Measurements from ENCODE around the gene MED25. TPM values are rescaled to one million over a fixed set of nuclear protein-coding genes. Genes with fewer than 3 reads are reported as not detected.

MED25 gene
- polyA plus RNA-seq, 2 of the 4 experiments (the other 2 are of a cell fraction), result 20.4 to 40.1 TPM

- TF ChIP-seq POLR2A (IDR thresholded peaks at IDR 0.05; ENCODE audit: low read length) (peak; percentile 47), JUN (IDR thresholded peaks at IDR 0.05) (0 out of 5 replicates have a peak, but pooled peaks of 1 of the 2 experiments have one; percentile 20), SREBF2 (IDR thresholded peaks at IDR 0.05) (no peak), RAD21 (conservative IDR thresholded peaks at IDR 0.05 in 1 of 2, IDR thresholded peaks at IDR 0.05 in 1 of 2) (no peak)
- WGBS (ENCODE audit: missing lambda C conversion rate), result 3% methylated on average over 13 of the region's 15 CpGs
- ChIA-PET POLR2A (interaction anchor here (0.6 to 3.6 kb wide), 14 partner anchors 8 to 229 kb away, joined by 3 to 36 read pairs (median 5); partner anchors contain the start of genes AKT1S1, ATF5, NUP62 and PRMT1), CTCF (interaction anchor here (0.8 kb wide), 2 partner anchors 90 to 188 kb away, joined by 3 read pairs; no protein-coding TSS in a partner anchor)
- no peak for DNase-seq (ENCODE audit: low read depth in 1 of 2, low spot score in 1 of 2)
- H3K4me1 ChIP-seq, result peaks cover 37% of the 10 kb centered on the region
- peak overlapping the region; percentile 77 for H3K4me2 ChIP-seq
- no peaks in the 10 kb centered on the region for H3K9me3 ChIP-seq
- peak overlapping the region; percentile 40 for H3K4me3 ChIP-seq
- no peak for FAIRE-seq
- ATAC-seq, result peak; percentile 27 to 28
- H3K27ac ChIP-seq, result peak overlapping the region; percentile 93 to 94
Observed at GRCh38 chr19:49869009-49869483, 51.0 kb downstream of the MED25 start.

- Histone ChIP-seq H3K4me3 (peak overlapping the region; percentile 46), H3K4me1 (peaks cover 37% of the 10 kb centered on the region), H3K4me2 (peak overlapping the region; percentile 86), H3K27ac (peak overlapping the region; percentile 93 to 94), H3K9me3 (no peaks in the 10 kb centered on the region)
- 1% methylated on average over 47 of the region's 67 CpGs for WGBS (ENCODE audit: missing lambda C conversion rate)
- POLR2A ChIA-PET, result interaction anchor here (0.7 to 3.6 kb wide), 13 partner anchors 7 to 230 kb away, joined by 3 to 36 read pairs (median 5); partner anchors contain the start of genes AKT1S1, ATF5, NUP62 and PRMT1
- DNase-seq (ENCODE audit: low read depth in 1 of 2, low spot score in 1 of 2) (peak; percentile 99 to 100), FAIRE-seq (peak; percentile 99), ATAC-seq (peak; percentile 68 to 82)
- CTCF ChIA-PET, result interaction anchor here (0.8 to 1.6 kb wide), 3 partner anchors 21 to 189 kb away, joined by 3 to 6 read pairs (median 3); no protein-coding TSS in a partner anchor
- TF ChIP-seq RARB (CRISPR knock-in tag; IDR thresholded peaks at IDR 0.05) (0 out of 2 replicates have a peak, but pooled peaks have one; percentile 30), ESRRA (IDR thresholded peaks at IDR 0.05; ENCODE audit: borderline replicate concordance, low read length) (no peak), MAX (IDR thresholded peaks at IDR 0.05) (peak; percentile 87), POLR2A (IDR thresholded peaks at IDR 0.05; ENCODE audit: low read length) (peak; percentile 63), ATOH8 (CRISPR knock-in tag; IDR thresholded peaks at IDR 0.05; ENCODE audit: low read depth) (no peak; the same call in 1 of the 2 replicates), PHF8 (IDR thresholded peaks at IDR 0.05; ENCODE audit: borderline replicate concordance, low read depth) (peak; percentile 32; the same call in 1 of the 2 replicates), JUN (IDR thresholded peaks at IDR 0.05) (peak; percentile 66 to 96; a peak in 4 of 5 replicates), CHD2 (IDR thresholded peaks at IDR 0.05; ENCODE audit: low read length, partially characterized antibody) (no peak), RFX5 (IDR thresholded peaks at IDR 0.05) (peak; percentile 99), TFCP2L1 (CRISPR knock-in tag; IDR thresholded peaks at IDR 0.05) (peak; percentile 59; the same call in 1 of the 2 replicates), HMGXB4 (CRISPR knock-in tag; IDR thresholded peaks at IDR 0.05; ENCODE audit: borderline replicate concordance) (no peak), PBX3 (IDR thresholded peaks at IDR 0.05) (peak; percentile 87), E2F6 (IDR thresholded peaks at IDR 0.05; ENCODE audit: borderline replicate concordance, low read depth) (peak; percentile 79), MYC (IDR thresholded peaks at IDR 0.05; ENCODE audit: borderline replicate concordance, low read length) (0 out of 2 replicates have a peak, but pooled peaks have one; percentile 20), MAFK (IDR thresholded peaks at IDR 0.05; ENCODE audit: partially characterized antibody) (peak; percentile 48), RAD21 (conservative IDR thresholded peaks at IDR 0.05 in 1 of 2, IDR thresholded peaks at IDR 0.05 in 1 of 2) (no peak), HDAC2 (IDR thresholded peaks at IDR 0.05) (no peak), SREBF2 (IDR thresholded peaks at IDR 0.05) (peak; percentile 46), EHF (CRISPR knock-in tag; IDR thresholded peaks at IDR 0.05) (no peak), JUNB (IDR thresholded peaks at IDR 0.05) (no peak), GATA3 (IDR thresholded peaks at IDR 0.05; ENCODE audit: borderline replicate concordance) (0 out of 2 replicates have a peak, but pooled peaks have one; percentile 39)
- TF ChIP-seq, protein P1, sequence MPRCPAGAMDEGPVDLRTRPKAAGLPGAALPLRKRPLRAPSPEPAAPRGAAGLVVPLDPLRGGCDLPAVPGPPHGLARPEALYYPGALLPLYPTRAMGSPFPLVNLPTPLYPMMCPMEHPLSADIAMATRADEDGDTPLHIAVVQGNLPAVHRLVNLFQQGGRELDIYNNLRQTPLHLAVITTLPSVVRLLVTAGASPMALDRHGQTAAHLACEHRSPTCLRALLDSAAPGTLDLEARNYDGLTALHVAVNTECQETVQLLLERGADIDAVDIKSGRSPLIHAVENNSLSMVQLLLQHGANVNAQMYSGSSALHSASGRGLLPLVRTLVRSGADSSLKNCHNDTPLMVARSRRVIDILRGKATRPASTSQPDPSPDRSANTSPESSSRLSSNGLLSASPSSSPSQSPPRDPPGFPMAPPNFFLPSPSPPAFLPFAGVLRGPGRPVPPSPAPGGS (IDR thresholded peaks at IDR 0.05), result peak; percentile 79
- TF ChIP-seq, protein P2, sequence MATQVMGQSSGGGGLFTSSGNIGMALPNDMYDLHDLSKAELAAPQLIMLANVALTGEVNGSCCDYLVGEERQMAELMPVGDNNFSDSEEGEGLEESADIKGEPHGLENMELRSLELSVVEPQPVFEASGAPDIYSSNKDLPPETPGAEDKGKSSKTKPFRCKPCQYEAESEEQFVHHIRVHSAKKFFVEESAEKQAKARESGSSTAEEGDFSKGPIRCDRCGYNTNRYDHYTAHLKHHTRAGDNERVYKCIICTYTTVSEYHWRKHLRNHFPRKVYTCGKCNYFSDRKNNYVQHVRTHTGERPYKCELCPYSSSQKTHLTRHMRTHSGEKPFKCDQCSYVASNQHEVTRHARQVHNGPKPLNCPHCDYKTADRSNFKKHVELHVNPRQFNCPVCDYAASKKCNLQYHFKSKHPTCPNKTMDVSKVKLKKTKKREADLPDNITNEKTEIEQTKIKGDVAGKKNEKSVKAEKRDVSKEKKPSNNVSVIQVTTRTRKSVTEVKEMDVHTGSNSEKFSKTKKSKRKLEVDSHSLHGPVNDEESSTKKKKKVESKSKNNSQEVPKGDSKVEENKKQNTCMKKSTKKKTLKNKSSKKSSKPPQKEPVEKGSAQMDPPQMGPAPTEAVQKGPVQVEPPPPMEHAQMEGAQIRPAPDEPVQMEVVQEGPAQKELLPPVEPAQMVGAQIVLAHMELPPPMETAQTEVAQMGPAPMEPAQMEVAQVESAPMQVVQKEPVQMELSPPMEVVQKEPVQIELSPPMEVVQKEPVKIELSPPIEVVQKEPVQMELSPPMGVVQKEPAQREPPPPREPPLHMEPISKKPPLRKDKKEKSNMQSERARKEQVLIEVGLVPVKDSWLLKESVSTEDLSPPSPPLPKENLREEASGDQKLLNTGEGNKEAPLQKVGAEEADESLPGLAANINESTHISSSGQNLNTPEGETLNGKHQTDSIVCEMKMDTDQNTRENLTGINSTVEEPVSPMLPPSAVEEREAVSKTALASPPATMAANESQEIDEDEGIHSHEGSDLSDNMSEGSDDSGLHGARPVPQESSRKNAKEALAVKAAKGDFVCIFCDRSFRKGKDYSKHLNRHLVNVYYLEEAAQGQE (IDR thresholded peaks at IDR 0.05), result no peak
Observed at GRCh38 chr19:49869484-49870308, 51.6 kb downstream of the MED25 start.

Measured in A549 (cell line).